ENCODE results near the gene MLLT3. TPM values are rescaled to one million over a fixed set of nuclear protein-coding genes. Genes with fewer than 3 reads are reported as not detected.

The MLLT3 gene
- polyA plus RNA-seq, 1 experiment: 32.5 TPM

DNA sequence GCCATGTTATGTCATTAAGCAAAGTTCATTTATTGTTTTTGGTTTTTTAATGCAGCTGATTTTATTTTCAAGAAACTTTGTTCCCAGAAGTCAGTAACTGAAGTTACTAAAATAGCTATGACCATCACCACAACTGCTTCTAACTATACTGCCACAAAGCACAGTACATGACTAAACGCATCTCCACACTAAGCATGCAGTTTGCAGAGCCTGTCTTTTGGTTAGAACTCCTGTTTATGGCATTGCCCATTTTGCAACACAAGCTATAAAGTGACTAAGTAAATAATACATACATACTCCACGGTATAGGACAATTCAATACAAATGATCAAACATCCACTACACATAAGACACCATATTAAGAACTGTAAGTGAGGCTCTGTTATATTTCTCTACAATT, 109.7 kb downstream of the MLLT3 start:
- DNase-seq (ENCODE audit: low read depth, low spot score): no peak
- H3K27ac ChIP-seq (ENCODE audit: low read depth, low read length): no peak overlapping the region
- TF ChIP-seq, protein P1, sequence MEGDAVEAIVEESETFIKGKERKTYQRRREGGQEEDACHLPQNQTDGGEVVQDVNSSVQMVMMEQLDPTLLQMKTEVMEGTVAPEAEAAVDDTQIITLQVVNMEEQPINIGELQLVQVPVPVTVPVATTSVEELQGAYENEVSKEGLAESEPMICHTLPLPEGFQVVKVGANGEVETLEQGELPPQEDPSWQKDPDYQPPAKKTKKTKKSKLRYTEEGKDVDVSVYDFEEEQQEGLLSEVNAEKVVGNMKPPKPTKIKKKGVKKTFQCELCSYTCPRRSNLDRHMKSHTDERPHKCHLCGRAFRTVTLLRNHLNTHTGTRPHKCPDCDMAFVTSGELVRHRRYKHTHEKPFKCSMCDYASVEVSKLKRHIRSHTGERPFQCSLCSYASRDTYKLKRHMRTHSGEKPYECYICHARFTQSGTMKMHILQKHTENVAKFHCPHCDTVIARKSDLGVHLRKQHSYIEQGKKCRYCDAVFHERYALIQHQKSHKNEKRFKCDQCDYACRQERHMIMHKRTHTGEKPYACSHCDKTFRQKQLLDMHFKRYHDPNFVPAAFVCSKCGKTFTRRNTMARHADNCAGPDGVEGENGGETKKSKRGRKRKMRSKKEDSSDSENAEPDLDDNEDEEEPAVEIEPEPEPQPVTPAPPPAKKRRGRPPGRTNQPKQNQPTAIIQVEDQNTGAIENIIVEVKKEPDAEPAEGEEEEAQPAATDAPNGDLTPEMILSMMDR (IDR thresholded peaks at IDR 0.05; ENCODE audit: low read depth, low read length): no peak
- CTCF ChIA-PET: interaction anchor here (1.3 kb wide), 1 partner anchor 112 kb away, joined by 5 read pairs; no protein-coding TSS in a partner anchor
- no peaks in the 10 kb centered on the region for H3K9me3 ChIP-seq (ENCODE audit: control insufficient read depth, insufficient read depth, low read length)
- H3K4me3 ChIP-seq (ENCODE audit: low read depth, low read length): no peak overlapping the region
- H3K27me3 ChIP-seq (ENCODE audit: control insufficient read depth, insufficient read depth, low read length): no peaks in the 10 kb centered on the region
- POLR2A ChIA-PET: interaction anchor here (0.5 kb wide), 1 partner anchor 13 kb away, joined by 13 read pairs; no protein-coding TSS in a partner anchor

DNA sequence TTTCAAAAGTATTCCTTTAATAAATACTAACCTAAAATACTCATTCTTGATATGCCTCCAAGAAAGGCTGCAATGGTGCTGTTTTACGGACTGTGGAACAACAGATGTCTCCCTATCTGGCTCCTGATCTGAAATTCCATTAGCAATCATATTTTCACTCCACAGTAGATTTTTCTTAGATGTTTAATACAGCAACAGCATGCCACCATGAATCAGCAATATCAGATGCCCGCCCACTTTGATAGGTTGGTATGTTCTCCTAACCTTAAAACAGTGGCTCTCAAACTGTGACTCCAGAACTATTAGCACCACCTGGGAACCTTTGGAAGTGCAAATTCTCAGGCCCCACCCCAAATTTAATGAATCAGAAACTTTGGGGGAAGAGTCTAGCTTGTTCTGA, 110.2 kb downstream of the MLLT3 start:
- H3K4me3 ChIP-seq (ENCODE audit: low read depth, low read length): no peak overlapping the region
- H3K27ac ChIP-seq (ENCODE audit: low read depth, low read length): no peak overlapping the region
- POLR2A ChIA-PET: interaction anchor here (0.5 to 0.9 kb wide), 2 partner anchors 13 to 22 kb away, joined by 3 to 13 read pairs; no protein-coding TSS in a partner anchor
- DNase-seq (ENCODE audit: low read depth, low spot score): peak; percentile 24
- CTCF ChIA-PET: interaction anchor here (1.3 kb wide), 1 partner anchor 113 kb away, joined by 5 read pairs; no protein-coding TSS in a partner anchor
- no peaks in the 10 kb centered on the region for H3K9me3 ChIP-seq (ENCODE audit: control insufficient read depth, insufficient read depth, low read length)
- TF ChIP-seq, protein P1 (IDR thresholded peaks at IDR 0.05; ENCODE audit: low read depth, low read length): no peak
- H3K27me3 ChIP-seq (ENCODE audit: control insufficient read depth, insufficient read depth, low read length): no peaks in the 10 kb centered on the region

DNA sequence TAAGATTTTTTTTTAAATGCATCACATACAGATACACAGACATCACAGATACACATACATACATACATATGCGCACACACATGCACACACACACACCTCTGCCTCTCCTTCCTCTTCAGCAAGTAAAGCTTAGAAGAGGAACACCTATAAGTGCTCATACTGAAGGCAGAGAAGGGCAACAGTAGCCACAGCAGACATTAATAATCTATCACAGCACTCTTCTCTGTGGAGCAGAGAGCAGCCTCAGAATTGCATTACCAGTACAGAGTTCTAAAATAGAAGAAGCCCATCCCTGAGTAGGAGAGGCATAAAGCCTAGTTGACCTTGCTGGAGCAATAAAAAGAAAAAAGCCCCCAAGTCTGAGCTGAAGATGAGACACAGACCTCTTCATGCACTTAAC, 110.6 kb downstream of the MLLT3 start:
- POLR2A ChIA-PET: interaction anchor here (0.9 kb wide), 1 partner anchor 22 kb away, joined by 3 read pairs; no protein-coding TSS in a partner anchor
- CTCF ChIA-PET: interaction anchor here (1.3 kb wide), 1 partner anchor 113 kb away, joined by 5 read pairs; no protein-coding TSS in a partner anchor
- no peak overlapping the region for H3K4me3 ChIP-seq (ENCODE audit: low read depth, low read length)
- TF ChIP-seq, protein P1 (IDR thresholded peaks at IDR 0.05; ENCODE audit: low read depth, low read length): no peak
- H3K27me3 ChIP-seq (ENCODE audit: control insufficient read depth, insufficient read depth, low read length): no peaks in the 10 kb centered on the region
- H3K27ac ChIP-seq (ENCODE audit: low read depth, low read length): no peak overlapping the region
- no peak for DNase-seq (ENCODE audit: low read depth, low spot score)
- no peaks in the 10 kb centered on the region for H3K9me3 ChIP-seq (ENCODE audit: control insufficient read depth, insufficient read depth, low read length)

GRCh38 chr9:20509466-20509865, 112.8 kb downstream of the MLLT3 start:
- POLR2A ChIA-PET: no interaction called here
- Histone ChIP-seq H3K4me3 (ENCODE audit: low read depth, low read length) (no peak overlapping the region), H3K9me3 (ENCODE audit: control insufficient read depth, insufficient read depth, low read length) (no peaks in the 10 kb centered on the region), H3K27ac (ENCODE audit: low read depth, low read length) (no peak overlapping the region), H3K27me3 (ENCODE audit: control insufficient read depth, insufficient read depth, low read length) (no peaks in the 10 kb centered on the region)
- CTCF ChIA-PET: no interaction called here
- TF ChIP-seq, protein P1 (IDR thresholded peaks at IDR 0.05; ENCODE audit: low read depth, low read length): no peak
- no peak for DNase-seq (ENCODE audit: low read depth, low spot score)

GRCh38 chr9:20508242-20508641, 114.1 kb downstream of the MLLT3 start:
- Histone ChIP-seq H3K27me3 (ENCODE audit: control insufficient read depth, insufficient read depth, low read length) (no peaks in the 10 kb centered on the region), H3K9me3 (ENCODE audit: control insufficient read depth, insufficient read depth, low read length) (no peaks in the 10 kb centered on the region), H3K27ac (ENCODE audit: low read depth, low read length) (no peak overlapping the region), H3K4me3 (ENCODE audit: low read depth, low read length) (no peak overlapping the region)
- POLR2A ChIA-PET: no interaction called here
- DNase-seq (ENCODE audit: low read depth, low spot score): no peak
- TF ChIP-seq, protein P1 (IDR thresholded peaks at IDR 0.05; ENCODE audit: low read depth, low read length): no peak
- CTCF ChIA-PET: no interaction called here

Data from AG04450 (cell line).